ENCODE results near the gene SAYSD1. TPM values are rescaled to one million over a fixed set of nuclear protein-coding genes. Genes with fewer than 3 reads are reported as not detected.
"Not testable (repeated sequence)": the region's sequence is repeated elsewhere in the genome, so short reads cannot be mapped to it uniquely, and the experiment has no call there.

Gene SAYSD1
- total RNA-seq, 1 donor: 27.8 TPM

DNA sequence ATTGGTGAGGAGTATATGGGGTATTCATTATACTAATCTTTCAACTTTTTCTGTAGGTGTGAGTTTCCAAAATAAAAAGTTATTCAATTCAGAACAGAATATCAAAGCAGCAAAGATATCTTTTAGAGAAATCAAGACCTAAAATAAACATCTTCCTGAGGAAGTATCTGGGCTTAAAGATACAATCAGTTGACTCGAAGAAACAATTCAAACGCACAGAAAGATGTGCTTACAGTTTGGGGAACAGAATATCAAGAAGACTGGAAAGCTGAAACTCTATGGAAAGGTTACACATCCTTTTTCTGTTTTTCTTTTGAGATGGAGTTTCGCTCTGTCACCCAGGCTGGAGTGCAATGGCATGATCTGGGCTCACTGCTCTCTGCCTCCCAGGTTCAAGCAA, 36.2 kb upstream of the SAYSD1 start:
- TF ChIP-seq, protein P1, sequence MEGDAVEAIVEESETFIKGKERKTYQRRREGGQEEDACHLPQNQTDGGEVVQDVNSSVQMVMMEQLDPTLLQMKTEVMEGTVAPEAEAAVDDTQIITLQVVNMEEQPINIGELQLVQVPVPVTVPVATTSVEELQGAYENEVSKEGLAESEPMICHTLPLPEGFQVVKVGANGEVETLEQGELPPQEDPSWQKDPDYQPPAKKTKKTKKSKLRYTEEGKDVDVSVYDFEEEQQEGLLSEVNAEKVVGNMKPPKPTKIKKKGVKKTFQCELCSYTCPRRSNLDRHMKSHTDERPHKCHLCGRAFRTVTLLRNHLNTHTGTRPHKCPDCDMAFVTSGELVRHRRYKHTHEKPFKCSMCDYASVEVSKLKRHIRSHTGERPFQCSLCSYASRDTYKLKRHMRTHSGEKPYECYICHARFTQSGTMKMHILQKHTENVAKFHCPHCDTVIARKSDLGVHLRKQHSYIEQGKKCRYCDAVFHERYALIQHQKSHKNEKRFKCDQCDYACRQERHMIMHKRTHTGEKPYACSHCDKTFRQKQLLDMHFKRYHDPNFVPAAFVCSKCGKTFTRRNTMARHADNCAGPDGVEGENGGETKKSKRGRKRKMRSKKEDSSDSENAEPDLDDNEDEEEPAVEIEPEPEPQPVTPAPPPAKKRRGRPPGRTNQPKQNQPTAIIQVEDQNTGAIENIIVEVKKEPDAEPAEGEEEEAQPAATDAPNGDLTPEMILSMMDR (IDR thresholded peaks at IDR 0.05; ENCODE audit: insufficient read depth, low read length): no peak
- H3K4me3 ChIP-seq (ENCODE audit: low read depth, low read length): no peak overlapping the region
- no peak for DNase-seq (ENCODE audit: low read depth)

DNA sequence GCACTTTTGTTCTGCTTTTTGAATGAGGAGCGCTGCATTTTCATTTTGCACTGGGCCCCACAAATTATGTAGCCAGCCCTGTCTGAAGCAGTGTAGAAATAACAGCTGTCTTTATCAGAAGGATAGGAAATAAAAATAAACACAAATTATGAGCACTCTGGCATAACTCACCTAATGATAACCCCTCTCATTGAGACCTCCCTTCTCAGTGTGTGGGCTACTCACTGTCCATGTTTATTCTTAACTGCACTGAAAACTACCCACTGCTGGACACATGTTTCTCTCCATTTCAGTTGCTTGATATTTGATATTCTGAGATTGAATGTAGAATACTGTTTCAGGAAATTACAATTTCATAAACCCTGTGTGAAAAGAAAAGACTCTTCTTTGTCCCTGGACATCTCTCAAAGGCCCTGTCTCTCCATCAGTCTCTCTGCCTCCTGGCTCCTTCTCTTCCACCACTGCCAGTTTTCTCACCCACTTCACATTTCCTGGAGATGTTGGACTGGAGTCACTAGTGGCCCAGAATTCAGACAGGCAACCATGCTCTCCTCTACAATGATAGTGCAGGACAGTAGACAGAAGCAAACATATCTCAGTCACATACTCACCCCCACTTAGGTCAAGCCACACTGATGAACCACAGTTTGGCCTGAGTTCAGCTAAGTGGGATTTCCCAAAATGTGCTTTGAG, 29.6 kb upstream of the SAYSD1 start:
- DNase-seq (ENCODE audit: low read depth): no peak
- H3K4me3 ChIP-seq (ENCODE audit: low read depth, low read length): no peak overlapping the region
- TF ChIP-seq, protein P1 (IDR thresholded peaks at IDR 0.05; ENCODE audit: insufficient read depth, low read length): no peak

DNA sequence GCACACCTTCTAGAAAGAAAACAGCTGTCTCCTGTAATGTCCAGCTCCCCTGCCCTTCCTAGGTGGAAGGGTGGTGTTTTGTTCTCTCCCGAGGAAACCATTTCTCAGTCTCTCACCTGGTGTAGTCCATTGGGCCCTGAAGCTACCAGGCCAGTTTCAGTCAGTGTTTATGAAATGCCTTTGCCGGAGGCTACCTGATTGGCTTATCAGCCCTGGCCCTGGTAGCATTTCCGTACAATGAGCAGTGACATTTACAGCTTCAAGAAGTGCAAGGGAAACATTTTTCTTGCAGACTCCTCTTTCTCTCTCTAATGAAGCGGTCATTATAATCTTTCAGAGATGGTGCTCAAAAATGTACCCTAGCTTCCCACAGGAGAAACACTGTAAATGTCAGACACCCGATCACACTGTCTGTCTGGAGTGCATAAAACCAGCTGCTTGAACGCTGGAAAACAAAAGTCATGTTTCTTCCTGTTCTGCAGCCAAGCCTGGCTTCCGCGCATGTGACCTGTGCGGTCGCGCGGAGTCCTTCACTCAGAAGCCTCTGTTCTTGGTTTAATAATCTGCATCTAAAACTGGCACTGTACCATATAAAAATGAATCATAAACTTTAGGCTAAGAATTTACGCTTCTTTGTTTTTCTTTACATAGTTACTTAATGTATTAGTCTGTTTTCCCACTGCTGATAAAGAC, 28.4 kb upstream of the SAYSD1 start:
- TF ChIP-seq, protein P1 (IDR thresholded peaks at IDR 0.05; ENCODE audit: insufficient read depth, low read length): no peak
- DNase-seq (ENCODE audit: low read depth): peak; percentile 5

DNA sequence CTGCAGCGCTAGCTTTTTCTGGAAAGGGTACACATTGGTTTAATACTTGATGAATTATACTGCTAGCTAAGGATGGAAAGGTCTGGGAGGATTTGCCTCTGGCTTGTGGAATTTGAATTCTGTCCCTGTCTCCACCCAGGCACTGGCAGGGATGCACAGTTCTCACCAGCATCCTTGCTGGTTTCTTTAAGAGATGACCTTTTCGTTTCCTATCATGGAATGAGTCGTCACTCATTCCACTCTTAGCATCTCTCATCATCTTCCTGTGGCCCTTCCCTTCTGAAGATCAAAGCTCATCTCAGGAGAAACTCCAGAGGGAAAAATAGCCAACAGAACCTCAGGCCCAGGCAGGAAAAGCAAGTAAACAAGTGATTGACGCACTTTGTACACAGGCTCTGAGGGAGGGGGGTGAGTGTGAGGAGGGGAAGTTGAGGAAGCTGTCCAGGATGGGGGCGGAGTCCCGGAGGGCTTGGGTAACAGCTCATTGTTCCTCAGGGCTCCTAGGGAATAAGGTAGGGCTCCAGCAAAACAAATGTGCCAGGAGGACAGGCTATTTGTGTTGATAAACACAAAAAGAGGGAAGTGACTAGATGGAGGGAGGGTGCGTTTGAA, 25.7 kb upstream of the SAYSD1 start:
- TF ChIP-seq, protein P1 (IDR thresholded peaks at IDR 0.05; ENCODE audit: insufficient read depth, low read length): no peak
- no peak overlapping the region for H3K4me3 ChIP-seq (ENCODE audit: low read depth, low read length)

More for the DNA sequence above, 28.4 kb upstream of the SAYSD1 start:
- no peak overlapping the region for H3K4me3 ChIP-seq (ENCODE audit: low read depth, low read length)

DNA sequence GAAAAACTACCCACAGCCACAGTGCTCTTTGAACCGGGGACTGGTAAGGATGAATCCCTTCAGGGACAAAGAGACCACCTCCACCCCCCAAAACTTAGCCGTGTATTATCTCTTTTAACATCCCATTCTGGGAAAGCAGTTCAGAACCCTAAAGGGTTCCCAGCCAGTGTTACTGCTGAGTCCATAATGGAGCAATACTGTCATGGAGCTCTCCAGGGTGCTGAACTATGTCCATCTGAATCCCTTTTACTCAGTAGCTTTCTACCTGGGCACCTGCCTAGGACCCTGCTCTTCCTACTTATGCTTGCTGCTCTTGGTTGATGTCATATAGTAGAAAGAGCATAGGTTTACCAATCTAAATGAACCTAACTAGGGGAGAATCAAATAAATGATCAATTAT, 22.3 kb upstream of the SAYSD1 start:
- DNase-seq (ENCODE audit: low read depth): peak; percentile 66
- TF ChIP-seq, protein P1 (IDR thresholded peaks at IDR 0.05; ENCODE audit: insufficient read depth, low read length): no peak
- no peak overlapping the region for H3K4me3 ChIP-seq (ENCODE audit: low read depth, low read length)

More for the DNA sequence above, 25.7 kb upstream of the SAYSD1 start:
- DNase-seq (ENCODE audit: low read depth): no peak

DNA sequence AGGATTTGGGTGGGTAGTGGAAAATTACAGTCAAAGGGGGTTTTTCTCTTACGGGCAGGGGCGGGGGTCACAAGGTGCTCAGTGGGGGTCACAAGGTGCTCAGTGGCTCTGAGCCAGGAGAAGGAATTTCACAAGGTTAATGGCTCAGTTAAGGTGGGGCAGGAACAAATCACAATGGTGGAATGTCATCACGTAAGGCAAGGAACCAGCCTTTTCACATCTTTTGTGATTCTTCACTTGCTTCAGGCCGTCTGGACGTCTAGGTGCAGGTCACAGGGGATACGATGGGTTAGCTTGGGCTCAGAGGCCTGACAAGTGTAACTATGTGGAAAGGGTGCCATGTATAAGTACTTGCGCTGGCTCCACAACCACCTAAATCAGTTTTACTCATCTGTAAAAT, 21.2 kb upstream of the SAYSD1 start:
- not testable (repeated sequence) for DNase-seq (ENCODE audit: low read depth); H3K4me3 ChIP-seq (ENCODE audit: low read depth, low read length)

DNA sequence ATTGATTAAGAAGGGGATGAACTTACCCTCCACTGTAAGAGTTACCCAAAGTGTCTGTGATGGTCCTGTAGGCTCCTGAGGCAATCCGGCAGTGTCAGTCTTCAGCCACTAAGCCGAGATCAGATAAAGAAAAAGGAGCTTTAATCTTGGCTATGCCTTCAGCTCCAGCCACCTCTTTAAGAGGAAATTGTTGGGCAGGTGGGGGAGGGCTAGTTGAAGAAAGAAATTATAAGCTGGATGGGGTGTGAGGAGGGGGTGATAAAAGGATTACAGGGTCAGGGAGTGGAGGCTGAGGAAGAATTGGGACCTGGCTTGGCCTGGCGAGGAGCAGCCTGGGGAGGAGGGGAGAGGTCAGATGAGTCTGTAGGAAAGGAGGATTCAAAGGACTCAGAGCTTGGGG, 19.8 kb upstream of the SAYSD1 start:
- not testable (repeated sequence) for DNase-seq (ENCODE audit: low read depth)

More for the DNA sequence above, 19.8 kb upstream of the SAYSD1 start:
- not testable (repeated sequence) for H3K4me3 ChIP-seq (ENCODE audit: low read depth, low read length)

Measured in fibroblast of the aortic adventitia (primary cell).